Measurements from ENCODE around the gene FOCAD. TPM values are rescaled to one million over a fixed set of nuclear protein-coding genes. Genes with fewer than 3 reads are reported as not detected.

FOCAD gene
- total RNA-seq, 2 experiments from 2014 or later = 13.8 to 18.5 TPM

- H3K9me2 ChIP-seq (ENCODE audit: insufficient read depth, low read length) = no peaks in the 10 kb centered on the region
- no peak overlapping the region for H3K4me2 ChIP-seq (ENCODE audit: low read length)
- no peaks in the 10 kb centered on the region for H3K36me3 ChIP-seq (ENCODE audit: insufficient read depth, low read length)
- H2AFZ ChIP-seq (ENCODE audit: low read length) = no peak overlapping the region
- no peak overlapping the region for H3K4me3 ChIP-seq (ENCODE audit: low read depth, low read length, poor library complexity, severe bottlenecking)
- TF ChIP-seq CTCF (conservative IDR thresholded peaks at IDR 0.05; ENCODE audit: low read length) (no peak), EZH2phosphoT487 (IDR thresholded peaks at IDR 0.05; ENCODE audit: borderline replicate concordance, low read depth, low read length) (no peak)
- H3K27ac ChIP-seq (ENCODE audit: low read depth, low read length, poor library complexity, severe bottlenecking) = no peak overlapping the region
- no peaks in the 10 kb centered on the region for H3K4me1 ChIP-seq (ENCODE audit: insufficient read depth, low read length, poor library complexity, severe bottlenecking)
- no TSS peak for BruUV-seq (replicated peaks)
- no peaks in the 10 kb centered on the region for H3K9me3 ChIP-seq (ENCODE audit: low read length)
- no peaks in the 10 kb centered on the region for H3K79me2 ChIP-seq (ENCODE audit: insufficient read depth, low read depth, low read length)
- intact Hi-C loops (cut with micrococcal nuclease; ENCODE audit: unreplicated experiment) = no loop called here
- CTCF ChIA-PET (ENCODE audit: unreplicated experiment) = no interaction called here
- H4K20me1 ChIP-seq (ENCODE audit: insufficient read depth, low read length) = no peaks in the 10 kb centered on the region
- DNase-seq (ENCODE audit: low spot score) = no peak
- POLR2A ChIA-PET = no interaction called here
Measured at GRCh38 chr9:20848490-20848889, 164.4 kb downstream of the FOCAD start.

- Histone ChIP-seq H3K79me2 (ENCODE audit: insufficient read depth, low read depth, low read length) (no peaks in the 10 kb centered on the region), H3K9me2 (ENCODE audit: insufficient read depth, low read length) (no peaks in the 10 kb centered on the region), H3K9me3 (ENCODE audit: low read length) (no peaks in the 10 kb centered on the region), H3K4me3 (ENCODE audit: low read depth, low read length, poor library complexity, severe bottlenecking) (no peak overlapping the region), H3K27ac (ENCODE audit: low read depth, low read length, poor library complexity, severe bottlenecking) (no peak overlapping the region), H3K4me1 (ENCODE audit: insufficient read depth, low read length, poor library complexity, severe bottlenecking) (no peaks in the 10 kb centered on the region), H3K4me2 (ENCODE audit: low read length) (no peak overlapping the region), H3K36me3 (ENCODE audit: insufficient read depth, low read length) (no peaks in the 10 kb centered on the region), H2AFZ (ENCODE audit: low read length) (no peak overlapping the region), H4K20me1 (ENCODE audit: insufficient read depth, low read length) (no peaks in the 10 kb centered on the region)
- no peak for DNase-seq (ENCODE audit: low spot score)
- intact Hi-C loops (cut with micrococcal nuclease; ENCODE audit: unreplicated experiment) = no loop called here
- TF ChIP-seq EZH2phosphoT487 (IDR thresholded peaks at IDR 0.05; ENCODE audit: borderline replicate concordance, low read depth, low read length) = no peak
- TF ChIP-seq CTCF (conservative IDR thresholded peaks at IDR 0.05; ENCODE audit: low read length) = no peak
- BruUV-seq (replicated peaks) = no TSS peak
- ChIA-PET CTCF (ENCODE audit: unreplicated experiment) (no interaction called here), POLR2A (interaction anchor here (0.7 to 0.9 kb wide), 2 partner anchors 12 to 44 kb away, joined by 3 read pairs; no protein-coding TSS in a partner anchor)
Measured at GRCh38 chr9:20853866-20854265, 169.8 kb downstream of the FOCAD start.

DNA sequence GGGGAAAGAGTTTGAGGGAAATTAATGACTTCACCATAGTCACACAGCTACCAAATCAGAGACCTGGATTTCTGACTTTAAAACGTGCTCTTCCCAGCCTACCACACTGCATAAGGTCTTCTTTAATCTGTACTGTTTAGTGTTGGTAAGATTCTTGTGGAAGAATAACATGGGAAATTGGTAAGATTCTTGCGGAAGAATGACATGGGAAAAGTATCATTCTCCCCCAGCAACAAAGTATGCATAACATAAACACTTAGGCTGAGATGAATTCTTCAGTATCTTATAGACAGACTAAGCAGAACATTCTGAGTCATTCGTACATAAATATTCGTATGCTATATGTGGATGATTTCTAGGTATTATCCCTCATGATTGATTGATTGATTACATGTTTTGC is 170.4 kb downstream of the FOCAD start:
- Histone ChIP-seq H3K4me2 (ENCODE audit: low read length) (no peak overlapping the region), H3K9me3 (ENCODE audit: low read length) (no peaks in the 10 kb centered on the region), H3K9me2 (ENCODE audit: insufficient read depth, low read length) (no peaks in the 10 kb centered on the region), H3K79me2 (ENCODE audit: insufficient read depth, low read depth, low read length) (no peaks in the 10 kb centered on the region), H2AFZ (ENCODE audit: low read length) (no peak overlapping the region), H3K4me3 (ENCODE audit: low read depth, low read length, poor library complexity, severe bottlenecking) (no peak overlapping the region), H4K20me1 (ENCODE audit: insufficient read depth, low read length) (no peaks in the 10 kb centered on the region), H3K27ac (ENCODE audit: low read depth, low read length, poor library complexity, severe bottlenecking) (no peak overlapping the region), H3K4me1 (ENCODE audit: insufficient read depth, low read length, poor library complexity, severe bottlenecking) (no peaks in the 10 kb centered on the region), H3K36me3 (ENCODE audit: insufficient read depth, low read length) (no peaks in the 10 kb centered on the region)
- no peak for DNase-seq (ENCODE audit: low spot score)
- BruUV-seq (replicated peaks) = no TSS peak
- CTCF ChIA-PET (ENCODE audit: unreplicated experiment) = no interaction called here
- intact Hi-C loops (cut with micrococcal nuclease; ENCODE audit: unreplicated experiment) = no loop called here
- no peak for TF ChIP-seq CTCF (conservative IDR thresholded peaks at IDR 0.05; ENCODE audit: low read length)
- POLR2A ChIA-PET = interaction anchor here (0.7 kb wide), 1 partner anchor 11 kb away, joined by 3 read pairs; no protein-coding TSS in a partner anchor
